Measurements from ENCODE around the gene SH2D5.

SH2D5 gene

DNA sequence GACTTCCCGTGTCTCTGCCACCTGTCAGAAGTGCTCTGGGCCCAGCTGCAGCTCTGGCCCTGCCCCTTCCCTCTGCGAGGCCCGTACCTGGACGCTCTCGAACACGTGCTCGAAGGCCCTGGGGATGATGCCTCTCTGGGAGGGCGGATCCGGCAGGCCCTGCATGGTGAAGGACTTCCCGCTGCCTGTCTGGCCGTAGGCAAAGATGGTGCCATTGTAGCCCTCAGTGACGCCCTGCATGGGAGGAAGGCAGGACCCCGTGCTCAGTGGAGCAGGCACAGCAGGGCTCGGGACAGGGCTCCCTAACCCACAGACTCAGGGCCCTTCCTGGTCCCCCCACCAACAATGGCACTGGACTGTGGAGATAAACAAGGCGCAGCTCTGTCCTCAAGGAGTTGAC, 17.1 kb downstream of the SH2D5 start:
- DNase-seq (ENCODE audit: low read depth in 2 of 3, low spot score in 1 of 3): no peak

DNA sequence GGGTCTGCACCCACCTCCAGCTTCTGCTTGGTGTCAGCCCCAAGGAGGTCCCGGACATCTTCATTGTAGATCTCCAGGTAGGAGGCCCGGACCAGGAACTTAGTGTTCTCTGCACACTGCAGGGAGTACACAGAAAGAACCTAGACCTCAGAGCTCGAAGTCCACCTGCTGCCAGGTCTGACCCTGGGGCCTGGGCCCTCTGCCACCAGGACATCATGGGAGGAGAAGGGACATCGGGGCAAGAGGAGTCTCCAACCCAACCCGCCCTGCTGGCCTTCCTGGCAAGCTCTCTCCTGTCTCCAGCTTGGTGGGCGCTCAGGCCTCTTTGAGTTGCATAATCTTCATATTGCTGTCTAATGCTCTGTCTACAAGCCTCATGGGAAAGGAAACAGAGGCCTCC, 19.1 kb downstream of the SH2D5 start:
- no peak for DNase-seq (ENCODE audit: low read depth in 2 of 3, low spot score in 1 of 3)

DNA sequence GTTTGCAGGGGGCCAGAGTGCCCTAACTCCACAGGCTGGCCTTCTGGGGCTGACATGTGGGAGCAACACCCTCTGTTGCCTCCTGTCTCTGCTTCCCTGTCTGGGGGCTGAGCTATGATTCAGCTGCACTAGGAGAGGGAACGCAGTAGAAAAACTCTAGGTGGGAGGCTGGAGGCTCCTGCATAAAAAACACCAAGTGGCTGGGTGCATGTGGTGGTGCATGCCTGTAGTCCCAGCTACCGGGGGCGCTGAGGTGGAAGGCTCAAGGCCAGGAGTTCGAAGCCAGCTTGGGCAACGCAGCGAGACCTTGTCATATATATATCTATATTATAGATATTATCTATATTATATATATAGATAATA, 20.3 kb downstream of the SH2D5 start:
- DNase-seq (ENCODE audit: low read depth in 2 of 3, low spot score in 1 of 3): no peak

- DNase-seq (ENCODE audit: low read depth in 2 of 3, low spot score in 1 of 3): no peak
Observed at GRCh38 chr1:20711285-20712214, 21.0 kb downstream of the SH2D5 start.

DNA sequence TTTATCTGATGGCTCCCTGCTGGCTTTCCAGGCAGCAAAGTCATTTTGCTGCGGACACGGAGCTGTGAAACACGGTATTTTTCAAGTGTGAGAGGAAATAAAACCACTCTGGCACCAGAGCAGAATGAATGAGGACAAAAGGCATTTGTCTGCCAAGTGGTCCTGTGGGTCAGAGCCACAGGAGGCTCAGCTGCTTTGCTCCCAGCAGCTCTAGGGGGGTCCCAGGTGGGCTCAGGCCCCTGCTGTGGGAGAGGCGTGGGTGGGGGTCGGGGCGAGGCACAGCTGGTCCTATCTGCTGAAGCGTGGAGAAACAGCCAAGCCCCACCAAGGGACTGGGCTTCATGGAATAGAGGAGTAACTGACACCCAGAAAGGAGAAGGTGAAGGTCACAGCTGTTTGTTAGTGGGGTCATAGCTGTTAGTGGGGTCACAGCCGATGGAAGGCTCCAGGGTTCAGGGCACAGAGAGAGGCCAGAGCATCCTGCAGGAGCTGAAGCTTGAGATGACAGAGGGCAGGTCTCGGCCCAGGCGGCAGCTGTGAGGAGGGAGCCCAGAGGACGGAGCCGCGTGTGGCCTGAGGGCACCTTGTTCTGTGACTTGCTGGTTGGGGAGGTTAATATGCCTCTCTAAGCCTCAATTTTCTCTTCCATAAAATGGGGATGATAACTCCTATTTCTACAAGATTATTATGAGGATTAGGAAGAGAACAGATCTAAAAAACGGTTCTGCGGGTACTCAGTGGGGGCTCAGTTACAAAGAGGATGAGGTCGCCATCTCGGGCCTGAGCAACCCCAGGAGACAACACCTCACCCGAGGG, 21.8 kb downstream of the SH2D5 start:
- no peak for DNase-seq (ENCODE audit: low read depth in 2 of 3, low spot score in 1 of 3)

DNA sequence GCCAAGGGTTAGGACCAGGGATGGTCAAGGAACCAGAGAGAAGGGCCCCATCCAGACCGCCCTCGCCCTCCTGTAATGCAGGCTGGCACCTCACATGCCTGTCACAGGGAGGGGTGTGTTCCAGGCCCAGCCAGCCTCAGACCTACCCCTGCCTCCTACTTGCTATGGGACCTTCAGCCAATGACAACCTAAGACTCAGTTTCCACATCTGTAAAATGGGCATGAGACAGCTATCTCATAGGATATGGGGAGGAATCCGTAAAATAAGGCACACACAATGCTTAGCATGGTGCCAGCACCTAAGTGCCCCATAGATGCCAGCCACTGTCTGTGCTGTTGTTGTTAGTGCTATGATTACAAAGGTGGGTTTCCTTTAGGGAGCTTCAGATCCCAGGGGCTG, 22.6 kb downstream of the SH2D5 start:
- no peak for DNase-seq (ENCODE audit: low read depth in 2 of 3, low spot score in 1 of 3)

GRCh38 chr1:20708891-20709290, 23.6 kb downstream of the SH2D5 start:
- DNase-seq (ENCODE audit: low read depth in 2 of 3, low spot score in 1 of 3): no peak

DNA sequence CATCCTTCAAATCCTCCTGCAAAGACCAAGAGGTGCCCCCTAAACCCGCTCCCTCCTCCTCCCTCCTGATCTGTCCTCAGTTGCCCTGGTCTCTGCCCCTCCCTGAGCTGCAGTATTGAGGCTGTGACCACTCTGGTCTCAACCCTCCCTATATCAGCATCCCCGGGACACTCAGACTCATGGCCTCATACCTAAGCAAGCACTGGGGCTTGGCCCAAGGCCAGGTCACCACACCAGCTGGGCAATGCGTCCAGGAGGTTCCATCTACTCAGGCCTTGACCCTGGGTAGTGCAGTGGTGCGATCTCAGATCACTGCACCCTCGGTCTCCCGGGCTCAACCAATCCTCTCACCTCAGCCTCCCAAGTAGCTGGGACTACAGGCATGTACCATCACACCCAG, 24.4 kb downstream of the SH2D5 start:
- DNase-seq (ENCODE audit: low read depth in 2 of 3, low spot score in 1 of 3): no peak

DNA sequence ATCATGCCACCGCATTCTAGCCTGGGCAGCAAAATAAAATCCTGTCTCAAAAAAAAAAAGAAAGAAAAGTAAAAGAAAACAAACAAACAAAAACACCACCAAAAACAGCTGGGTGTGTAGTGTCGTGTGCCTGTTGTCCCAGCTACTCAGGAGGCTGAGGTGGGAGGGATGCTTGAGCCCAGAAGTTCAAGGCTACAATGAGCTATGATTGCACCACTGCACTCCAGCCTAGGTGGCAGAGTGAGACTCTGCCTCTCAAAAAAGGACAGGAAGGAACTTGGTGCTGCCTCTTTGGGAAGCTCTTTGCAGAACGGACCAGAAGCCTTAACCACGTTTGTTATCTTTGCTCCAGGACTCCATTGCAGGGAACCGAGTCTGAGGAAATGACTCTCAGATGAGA, 25.7 kb downstream of the SH2D5 start:
- DNase-seq (ENCODE audit: low read depth in 2 of 3, low spot score in 1 of 3): no peak

GRCh38 chr1:20705203-20705755, 27.2 kb downstream of the SH2D5 start:
- no peak for DNase-seq (ENCODE audit: low read depth in 2 of 3, low spot score in 1 of 3)

GRCh38 chr1:20704390-20705202, 27.9 kb downstream of the SH2D5 start:
- DNase-seq (ENCODE audit: low read depth in 2 of 3, low spot score in 1 of 3): no peak

DNA sequence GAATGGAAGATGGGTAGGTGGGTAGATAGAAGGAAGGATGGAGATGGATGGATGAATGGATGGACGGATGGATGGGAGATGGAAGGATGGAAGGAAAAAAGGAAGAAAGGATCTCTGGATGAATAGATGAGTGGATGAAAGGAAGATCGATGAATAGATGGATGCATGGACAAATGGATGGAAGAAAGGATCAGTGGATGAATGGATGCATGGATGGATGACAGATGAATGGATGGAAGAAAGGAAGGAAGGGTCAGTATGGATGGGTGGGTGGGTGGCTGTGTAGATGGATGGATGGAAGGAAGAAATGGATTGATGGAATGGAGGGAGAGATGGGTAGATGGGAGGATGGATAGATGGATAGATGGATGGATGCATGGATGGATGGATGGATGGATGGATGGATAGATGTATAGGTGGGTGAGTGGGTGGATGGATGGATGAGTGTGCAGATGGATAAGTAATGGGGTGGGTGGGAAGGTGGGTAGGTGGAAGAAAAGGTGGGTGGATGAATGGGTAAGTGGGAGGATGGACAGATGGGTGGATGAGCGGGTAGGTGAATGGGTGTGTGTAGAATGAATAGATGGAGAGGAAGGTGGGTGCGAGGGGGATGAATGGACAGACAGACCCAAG, 29.3 kb downstream of the SH2D5 start:
- DNase-seq (ENCODE audit: low read depth in 2 of 3, low spot score in 1 of 3): no peak

DNA sequence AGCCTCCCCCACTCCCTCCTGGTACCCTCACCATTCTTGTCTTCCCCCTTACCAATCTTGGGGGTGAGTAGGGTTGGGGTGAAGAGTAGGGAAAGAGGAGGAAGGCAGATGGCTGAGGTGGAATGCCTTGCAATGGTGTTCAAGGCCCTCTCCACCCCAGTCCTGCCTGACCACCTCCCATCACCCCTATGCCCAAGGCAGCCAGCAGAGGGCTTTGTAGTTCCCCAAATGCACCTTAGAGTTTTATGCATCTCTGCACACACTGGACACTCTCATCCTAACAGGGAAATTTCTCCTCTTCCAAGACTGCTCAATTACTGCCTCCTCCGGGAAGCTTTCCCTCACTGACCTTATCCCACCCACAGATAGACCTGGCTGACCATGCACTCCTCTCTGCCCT, 30.1 kb downstream of the SH2D5 start:
- DNase-seq (ENCODE audit: low read depth in 2 of 3, low spot score in 1 of 3): no peak

DNA sequence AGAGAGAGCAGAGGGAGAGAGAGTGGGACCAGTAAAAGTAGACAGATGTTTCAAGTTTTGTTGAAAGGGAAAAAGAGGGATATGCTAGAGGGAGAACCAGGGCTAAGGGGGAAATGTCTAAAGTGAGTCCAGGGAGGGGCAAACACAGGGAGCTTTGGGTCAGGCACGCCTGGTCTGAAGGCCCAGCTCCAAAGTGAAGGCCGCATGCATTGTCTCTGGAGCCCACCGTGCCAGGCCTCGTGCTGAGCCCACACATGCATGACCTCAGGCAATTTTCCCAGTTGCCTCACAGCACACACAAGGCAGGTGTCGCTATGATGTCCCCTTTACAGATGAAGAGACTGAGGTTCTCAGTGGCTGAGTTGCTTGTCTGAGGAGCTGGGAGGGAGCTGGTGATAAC, 30.7 kb downstream of the SH2D5 start:
- DNase-seq (ENCODE audit: low read depth in 2 of 3, low spot score in 1 of 3): no peak

DNA sequence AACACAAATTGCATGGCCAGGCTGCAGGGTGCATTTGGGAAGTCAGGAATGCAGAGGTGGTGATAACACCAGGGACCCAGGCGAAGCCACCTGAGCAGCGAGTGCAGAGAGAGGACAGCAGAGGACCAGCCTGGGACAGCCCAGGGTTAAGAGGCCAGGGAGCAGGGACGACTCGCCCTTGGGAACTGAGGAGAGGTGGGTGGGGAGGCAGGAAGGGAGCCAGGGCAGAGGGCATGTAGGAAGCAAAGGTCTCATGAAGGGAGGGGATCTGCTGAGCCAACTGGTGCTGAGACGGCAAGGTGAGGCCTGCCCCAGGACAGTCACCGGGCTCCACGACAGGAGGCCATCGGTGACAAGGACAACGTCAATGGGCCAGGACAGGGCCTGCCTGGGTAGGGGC, 31.1 kb downstream of the SH2D5 start:
- DNase-seq (ENCODE audit: low read depth in 2 of 3, low spot score in 1 of 3): no peak

GRCh38 chr1:20700636-20701215, 31.8 kb downstream of the SH2D5 start:
- no peak for DNase-seq (ENCODE audit: low read depth in 2 of 3, low spot score in 1 of 3)

- DNase-seq (ENCODE audit: low read depth in 2 of 3, low spot score in 1 of 3): no peak
Observed at GRCh38 chr1:20699558-20699957, 32.9 kb downstream of the SH2D5 start.

DNA sequence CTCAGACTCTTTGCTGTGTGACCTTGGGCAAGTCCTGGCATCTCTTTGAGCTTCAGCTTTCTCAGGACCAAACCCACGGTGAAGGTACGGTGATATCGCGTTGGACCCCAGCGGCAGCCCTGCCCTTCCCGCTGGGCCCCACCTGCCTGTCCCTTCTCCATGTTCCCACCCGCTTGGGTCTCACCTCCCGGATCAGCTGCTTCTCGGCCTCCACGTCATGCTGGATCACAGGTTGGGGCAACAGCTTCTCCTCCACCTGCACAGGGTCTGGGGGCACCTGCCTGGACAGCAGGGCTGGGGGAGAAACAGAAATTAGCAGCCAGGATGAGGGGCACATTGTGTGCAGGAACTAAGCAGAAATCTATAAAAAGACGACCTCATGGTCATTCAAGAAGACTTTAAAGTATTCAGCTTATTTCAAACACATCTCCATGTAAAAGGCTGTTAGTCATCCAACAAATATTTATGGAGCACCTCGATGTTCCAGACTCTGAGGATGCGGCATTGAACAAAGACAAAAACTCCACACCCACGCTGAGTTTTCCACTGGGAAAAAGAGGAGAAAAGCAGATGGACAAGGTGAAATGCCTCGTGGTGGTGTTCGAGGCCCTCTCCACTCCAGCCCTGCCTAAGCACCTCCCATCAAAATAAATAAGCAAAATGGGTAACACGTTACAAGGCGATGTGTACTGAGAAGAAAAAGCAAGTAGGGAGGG, 34.1 kb downstream of the SH2D5 start:
- no peak for DNase-seq (ENCODE audit: low read depth in 2 of 3, low spot score in 1 of 3)

DNA sequence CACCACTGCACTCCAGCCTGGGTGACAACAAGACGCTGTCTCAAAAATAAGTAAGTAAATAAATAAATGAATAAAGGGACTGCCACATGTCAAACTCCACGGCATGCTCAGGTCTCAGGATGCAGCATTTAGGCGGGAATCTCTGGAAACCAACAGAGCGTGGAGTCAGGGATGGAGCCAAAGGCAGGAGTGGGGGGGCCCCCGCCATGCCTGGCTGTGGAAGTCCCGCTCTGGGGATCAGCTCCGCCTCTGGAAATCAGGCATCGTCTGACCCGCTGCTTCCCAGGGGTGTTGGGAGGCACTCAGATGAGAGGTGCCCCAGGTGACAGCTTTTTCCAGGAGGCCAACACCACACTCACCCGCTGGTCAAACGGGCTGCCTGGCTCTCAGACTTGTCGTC, 34.9 kb downstream of the SH2D5 start:
- no peak for DNase-seq (ENCODE audit: low read depth in 2 of 3, low spot score in 1 of 3)
